Measurements from ENCODE around the gene GLCCI1. TPM values are rescaled to one million over a fixed set of nuclear protein-coding genes. Genes with fewer than 3 reads are reported as not detected.
"Not testable (repeated sequence)": the region's sequence is repeated elsewhere in the genome, so short reads cannot be mapped to it uniquely, and the experiment has no call there.

GLCCI1 gene
- polyA plus RNA-seq, 3 donors: 1.7 to 7.5 (median 2.4) TPM

- H3K27ac ChIP-seq (ENCODE audit: low read depth, low read length): no peak overlapping the region
- WGBS, 3 donors: 92 to 99% (median 95%) methylated on average over 4 of the region's 4 CpGs
Observed at GRCh38 chr7:8035192-8035591, 66.6 kb downstream of the GLCCI1 start.

GRCh38 chr7:8035647-8036518 lies 67.3 kb downstream of the GLCCI1 start:
- WGBS, 3 donors: 95% methylated on average over 2 of the region's 2 CpGs

DNA sequence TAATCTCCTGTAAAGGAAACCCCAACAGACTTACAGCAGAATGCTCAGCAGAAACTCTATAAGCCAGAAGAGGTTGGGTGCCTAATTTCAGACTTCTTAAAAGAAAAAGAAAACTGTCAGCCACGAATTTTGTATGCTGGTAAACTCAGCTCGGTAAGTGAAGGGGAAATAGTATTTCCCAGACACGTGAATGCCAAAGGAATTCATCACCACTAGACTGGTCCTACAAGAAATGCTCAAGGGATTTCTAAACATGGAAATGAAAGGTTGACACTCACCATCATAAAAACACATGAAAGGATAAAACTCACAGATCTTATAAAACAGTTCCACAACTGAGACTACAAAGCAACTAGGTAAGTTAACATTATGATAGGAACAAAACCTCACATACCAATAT lies 68.6 kb downstream of the GLCCI1 start:
- H3K27ac ChIP-seq (ENCODE audit: low read depth, low read length): no peak overlapping the region
- 85 to 91% (median 89%) methylated on average over 3 of the region's 3 CpGs for WGBS, 3 donors

More at GRCh38 chr7:8035647-8036518, 67.3 kb downstream of the GLCCI1 start:
- H3K27ac ChIP-seq (ENCODE audit: low read depth, low read length): no peak overlapping the region

- WGBS, 3 donors: 84 to 95% (median 91%) methylated on average over 3 of the region's 3 CpGs
Observed at GRCh38 chr7:8040768-8041369, 72.3 kb downstream of the GLCCI1 start.

DNA sequence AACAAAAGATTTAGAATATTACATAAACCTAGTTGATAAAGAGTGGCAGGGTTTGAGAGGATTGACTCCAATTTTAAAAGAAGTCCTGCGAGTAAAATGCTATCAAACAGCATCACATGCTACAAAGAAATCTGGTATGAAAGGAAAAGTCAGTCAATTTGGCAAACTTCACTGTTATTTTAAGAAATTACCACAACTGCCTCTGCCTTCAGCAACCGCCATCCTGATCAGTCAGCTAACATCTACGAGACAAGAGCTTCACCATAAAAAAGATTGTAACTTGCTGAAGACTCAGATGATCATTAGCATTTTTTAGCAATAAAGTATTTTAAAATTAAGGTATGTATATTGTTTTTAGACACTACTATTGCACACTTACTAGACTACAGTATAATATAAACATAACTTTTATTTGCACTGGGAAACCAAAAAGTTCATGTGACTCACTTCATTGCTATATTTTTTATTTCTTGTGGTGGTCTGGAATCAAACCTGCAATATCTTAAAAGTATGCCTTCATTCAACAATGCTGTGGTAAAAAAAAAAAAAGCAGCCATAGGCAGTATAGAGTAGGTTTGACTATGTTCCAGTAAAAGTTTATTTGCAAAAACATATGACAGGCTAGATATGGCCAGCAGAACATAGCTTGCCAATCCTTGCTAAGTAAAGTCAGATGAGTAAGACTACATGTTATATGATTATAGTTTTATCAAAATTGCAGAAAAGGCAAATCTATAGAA lies 74.4 kb downstream of the GLCCI1 start:
- 90 to 99% (median 96%) methylated on average over 3 of the region's 3 CpGs for WGBS, 3 donors
- H3K27ac ChIP-seq (ENCODE audit: low read depth, low read length): no peak overlapping the region

More at GRCh38 chr7:8040768-8041369, 72.3 kb downstream of the GLCCI1 start:
- no peak overlapping the region for H3K27ac ChIP-seq (ENCODE audit: low read depth, low read length)

- H3K27ac ChIP-seq (ENCODE audit: low read depth, low read length): no peak overlapping the region
- WGBS, 3 donors: 83 to 92% (median 89%) methylated on average over 5 of the region's 5 CpGs
Observed at GRCh38 chr7:8044761-8045430, 76.3 kb downstream of the GLCCI1 start.

DNA sequence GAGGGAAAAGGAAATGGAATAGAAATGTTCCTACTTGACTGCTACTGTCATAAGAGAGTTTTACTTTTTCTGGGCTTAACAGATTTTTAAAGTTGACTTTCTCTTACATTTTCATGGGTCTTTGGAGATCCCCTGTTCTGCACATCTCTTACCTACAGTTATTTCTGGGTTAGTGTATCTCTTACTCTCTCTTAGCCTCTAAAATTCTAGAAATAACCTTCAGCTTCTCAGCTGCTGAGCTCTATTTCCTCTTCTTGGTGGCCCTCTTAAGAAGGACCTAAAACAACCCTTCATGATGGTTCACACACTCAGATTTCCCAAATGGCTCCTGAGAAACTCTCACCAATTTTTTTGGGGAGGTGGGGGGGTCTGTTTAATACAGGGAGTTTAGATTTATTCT lies 79.5 kb downstream of the GLCCI1 start:
- H3K27ac ChIP-seq (ENCODE audit: low read depth, low read length): not testable (repeated sequence)

DNA sequence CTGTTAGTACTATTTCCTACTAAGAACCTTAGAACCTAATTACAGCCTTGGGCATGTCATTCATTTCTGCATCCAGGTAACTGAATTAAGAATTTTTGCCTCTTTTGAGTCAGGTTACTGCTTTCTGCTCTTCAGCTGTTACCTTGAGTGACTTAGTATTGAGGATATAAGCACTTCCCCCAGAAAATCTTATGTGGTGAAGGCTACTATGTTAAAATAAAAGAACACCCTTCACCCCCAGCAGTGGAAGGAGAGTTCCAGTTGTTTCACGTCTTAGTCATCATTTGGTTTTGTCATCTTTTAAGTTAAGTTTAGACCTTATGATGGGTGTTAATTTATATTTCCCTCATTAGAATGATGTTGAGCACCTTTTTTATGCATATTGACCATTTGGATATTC lies 82.8 kb downstream of the GLCCI1 start:
- H3K27ac ChIP-seq (ENCODE audit: low read depth, low read length): no peak overlapping the region
- WGBS, 3 donors: 69 to 88% (median 70%) methylated on average over 1 of the region's 1 CpG

- H3K27ac ChIP-seq (ENCODE audit: low read depth, low read length): no peak overlapping the region
- WGBS, 3 donors: 99 to 100% (median 100%) methylated on average over 1 of the region's 1 CpG
Observed at GRCh38 chr7:8051998-8052397, 83.4 kb downstream of the GLCCI1 start.

DNA sequence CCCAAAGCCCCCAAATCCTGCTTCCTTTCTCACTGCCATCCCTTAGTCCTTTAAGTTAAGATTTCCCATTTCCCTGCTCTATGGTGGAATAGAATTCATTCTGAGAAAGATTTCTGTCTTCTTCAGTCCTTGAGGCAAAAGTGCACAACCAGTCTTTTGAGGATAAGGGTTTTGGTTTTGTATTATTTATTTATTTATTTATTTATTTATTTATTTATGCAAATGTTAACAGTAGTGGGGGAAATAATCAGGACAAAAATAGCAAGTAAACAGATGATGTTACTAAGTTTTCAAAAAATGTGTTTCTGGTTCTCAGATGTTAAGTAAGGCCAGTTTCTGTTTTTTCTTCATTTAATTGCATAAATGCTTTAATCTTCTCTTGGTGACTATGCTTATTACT lies 84.2 kb downstream of the GLCCI1 start:
- no peak overlapping the region for H3K27ac ChIP-seq (ENCODE audit: low read depth, low read length)

DNA sequence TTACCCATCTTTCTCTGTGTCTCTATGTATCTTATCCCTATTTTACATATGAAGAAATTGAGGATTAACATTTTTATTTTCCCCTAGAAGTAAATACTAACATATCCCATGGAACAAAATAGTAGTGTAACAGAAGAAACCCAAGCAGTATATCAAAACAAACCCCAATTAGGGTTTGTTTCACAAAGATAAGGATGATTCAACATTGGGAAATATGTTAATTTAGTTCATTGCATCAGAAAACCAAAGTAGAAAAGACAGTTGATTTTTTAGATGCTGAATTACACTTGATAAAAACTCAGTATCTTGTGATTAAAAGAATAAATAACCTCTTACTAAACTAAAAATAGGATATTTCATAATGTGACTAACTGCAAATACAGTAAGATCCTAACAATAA lies 87.8 kb downstream of the GLCCI1 start:
- H3K27ac ChIP-seq (ENCODE audit: low read depth, low read length): no peak overlapping the region

DNA sequence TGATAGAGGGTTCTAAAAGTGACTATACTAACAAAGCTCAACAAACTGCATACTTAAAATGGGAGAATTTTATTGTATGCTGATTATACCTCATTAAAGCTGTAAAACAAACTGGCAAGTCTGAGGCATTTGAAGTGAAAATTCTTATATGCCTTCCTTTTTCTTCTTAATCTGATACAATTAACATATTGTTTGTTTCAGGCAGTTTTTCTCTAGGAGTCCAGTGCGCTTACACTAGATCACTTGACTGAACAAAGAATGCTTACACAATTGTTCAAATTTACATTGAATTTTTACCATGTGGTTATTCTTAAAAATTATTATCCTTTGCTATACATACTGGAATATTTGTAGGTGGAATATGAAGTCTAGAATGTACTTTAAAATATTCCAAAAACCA lies 89.0 kb downstream of the GLCCI1 start:
- WGBS, 3 donors: 97 to 100% (median 97%) methylated on average over 1 of the region's 1 CpG
- no peak overlapping the region for H3K27ac ChIP-seq (ENCODE audit: low read depth, low read length)

DNA sequence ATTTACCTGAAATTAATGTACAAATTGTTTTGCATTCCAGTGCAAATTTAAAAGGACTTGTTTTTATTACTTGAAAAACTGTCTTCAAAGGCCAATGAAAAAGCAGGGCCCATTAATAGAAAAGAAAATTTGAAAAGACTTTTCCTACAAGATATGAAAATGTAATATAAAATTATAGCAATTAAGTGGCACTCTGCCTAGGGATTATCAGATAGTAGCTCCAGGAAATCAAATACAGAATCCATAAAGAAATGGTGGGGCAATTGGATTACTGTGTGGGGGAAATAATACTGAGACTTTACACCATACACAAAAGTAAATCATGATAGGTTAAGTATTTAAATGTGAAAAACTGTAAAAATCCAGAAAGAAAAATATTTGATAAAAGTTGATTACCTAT lies 89.7 kb downstream of the GLCCI1 start:
- no peak overlapping the region for H3K27ac ChIP-seq (ENCODE audit: low read depth, low read length)

GRCh38 chr7:8058852-8059251 lies 90.3 kb downstream of the GLCCI1 start:
- H3K27ac ChIP-seq (ENCODE audit: low read depth, low read length): no peak overlapping the region
- 89 to 95% (median 92%) methylated on average over 4 of the region's 4 CpGs for WGBS, 3 donors

DNA sequence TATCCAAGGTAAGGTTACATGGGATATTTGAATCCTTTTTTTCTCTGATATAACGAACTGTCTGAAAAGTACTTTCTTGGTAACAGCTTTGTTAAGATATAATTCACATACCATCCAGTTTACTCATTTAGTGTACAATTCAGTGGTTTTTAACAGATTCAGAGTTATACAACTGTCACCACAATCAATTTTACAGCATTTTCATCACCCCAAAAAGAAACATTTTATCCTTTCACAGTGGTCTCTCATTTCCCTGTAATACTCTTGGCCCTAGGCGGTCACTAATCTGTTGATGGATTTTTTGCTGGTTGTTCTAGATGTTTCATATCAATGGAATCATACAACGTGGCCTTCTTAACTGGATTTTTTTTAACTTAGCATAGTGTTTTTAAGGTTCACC lies 91.6 kb downstream of the GLCCI1 start:
- no peak overlapping the region for H3K27ac ChIP-seq (ENCODE audit: low read depth, low read length)
- WGBS, 3 donors: 88 to 96% (median 91%) methylated on average over 3 of the region's 3 CpGs

GRCh38 chr7:8063300-8063699 lies 94.7 kb downstream of the GLCCI1 start:
- not testable (repeated sequence) for H3K27ac ChIP-seq (ENCODE audit: low read depth, low read length)
- WGBS, 3 donors: 84 to 94% (median 92%) methylated on average over 5 of the region's 5 CpGs

- no peak overlapping the region for H3K27ac ChIP-seq (ENCODE audit: low read depth, low read length)
Observed at GRCh38 chr7:8063706-8064297, 95.2 kb downstream of the GLCCI1 start.

DNA sequence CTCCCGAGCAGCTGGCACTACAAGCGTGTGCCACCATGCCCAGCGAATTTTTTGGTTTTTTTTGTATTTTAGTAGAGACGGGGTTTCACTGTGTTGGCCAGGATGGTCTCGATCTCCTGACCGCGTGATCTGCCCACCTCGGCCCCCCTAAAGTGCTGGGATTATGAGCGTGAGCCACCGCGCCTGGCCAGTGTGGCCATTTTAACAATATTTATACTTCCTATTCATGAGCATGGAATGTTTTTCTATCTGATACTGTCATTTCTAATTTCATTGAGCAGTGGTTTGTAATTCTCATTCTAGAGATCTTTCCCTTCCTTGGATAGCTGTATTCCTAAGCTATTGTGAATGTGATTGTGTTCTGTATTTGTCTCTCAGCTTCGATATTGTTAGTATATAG lies 96.2 kb downstream of the GLCCI1 start:
- WGBS, 3 donors: 97 to 98% (median 98%) methylated on average over 12 of the region's 12 CpGs
- no peak overlapping the region for H3K27ac ChIP-seq (ENCODE audit: low read depth, low read length)

DNA sequence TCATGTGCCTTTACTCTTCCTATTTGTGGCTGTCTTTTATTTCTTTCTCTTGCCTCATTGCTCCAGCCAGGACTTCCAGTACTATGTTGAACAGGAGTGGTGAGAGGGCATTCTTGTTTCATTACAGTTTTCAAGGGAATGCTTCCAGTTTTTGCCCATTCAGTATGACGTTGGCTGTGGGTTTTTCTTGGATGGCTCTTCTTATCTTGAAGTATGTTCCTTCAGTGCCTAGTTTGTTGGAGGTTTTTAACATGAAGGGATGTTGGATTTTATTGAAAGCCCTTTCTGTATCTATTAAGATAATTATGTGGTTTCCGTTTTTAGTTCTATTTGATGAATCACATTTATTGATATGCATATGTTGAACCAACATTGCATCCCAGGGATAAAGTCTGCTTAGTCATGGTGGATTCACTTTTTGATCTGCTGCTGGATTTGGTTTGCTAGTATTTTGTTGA lies 96.8 kb downstream of the GLCCI1 start:
- H3K27ac ChIP-seq (ENCODE audit: low read depth, low read length): no peak overlapping the region

More for the DNA sequence above, 96.8 kb downstream of the GLCCI1 start:
- WGBS, 3 donors: 80 to 92% (median 83%) methylated on average over 2 of the region's 2 CpGs

All from adipose tissue (tissue), 3 donors.